ENCODE data around the gene CIC.

CIC gene

DNA sequence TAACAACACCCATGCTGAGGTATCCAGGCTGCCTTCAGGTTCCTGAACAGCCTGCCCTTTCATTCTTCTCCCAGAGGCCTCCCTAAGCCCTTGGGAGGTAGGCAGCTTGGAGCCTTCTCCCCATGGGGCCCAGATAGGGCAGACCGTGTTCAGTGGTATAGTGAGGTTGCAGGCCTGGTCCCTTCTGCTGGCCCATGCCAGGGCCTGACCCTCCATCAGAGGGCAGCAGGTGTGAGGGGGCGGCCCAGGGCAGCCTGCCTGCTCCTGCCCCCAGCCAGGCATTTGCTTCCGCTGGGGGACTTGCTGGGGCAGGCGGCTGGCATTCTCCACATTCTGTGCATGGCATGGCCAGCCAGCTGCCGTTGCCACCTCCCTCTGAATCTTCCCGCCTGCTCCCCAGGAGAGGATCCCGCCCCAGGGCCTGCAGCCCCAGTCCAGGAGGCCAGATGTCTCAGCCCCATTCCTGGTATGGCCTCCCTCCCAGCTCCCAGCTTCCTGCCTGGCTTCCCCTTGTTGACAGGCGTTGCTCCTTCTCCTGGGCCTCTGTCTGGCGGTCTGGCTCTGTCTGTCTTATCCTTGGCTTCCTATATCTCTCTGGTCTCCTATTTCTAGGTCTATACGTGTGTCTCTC lies 8.9 kb downstream of the CIC start:
- peak; percentile 10 for DNase-seq (ENCODE audit: low spot score)

DNA sequence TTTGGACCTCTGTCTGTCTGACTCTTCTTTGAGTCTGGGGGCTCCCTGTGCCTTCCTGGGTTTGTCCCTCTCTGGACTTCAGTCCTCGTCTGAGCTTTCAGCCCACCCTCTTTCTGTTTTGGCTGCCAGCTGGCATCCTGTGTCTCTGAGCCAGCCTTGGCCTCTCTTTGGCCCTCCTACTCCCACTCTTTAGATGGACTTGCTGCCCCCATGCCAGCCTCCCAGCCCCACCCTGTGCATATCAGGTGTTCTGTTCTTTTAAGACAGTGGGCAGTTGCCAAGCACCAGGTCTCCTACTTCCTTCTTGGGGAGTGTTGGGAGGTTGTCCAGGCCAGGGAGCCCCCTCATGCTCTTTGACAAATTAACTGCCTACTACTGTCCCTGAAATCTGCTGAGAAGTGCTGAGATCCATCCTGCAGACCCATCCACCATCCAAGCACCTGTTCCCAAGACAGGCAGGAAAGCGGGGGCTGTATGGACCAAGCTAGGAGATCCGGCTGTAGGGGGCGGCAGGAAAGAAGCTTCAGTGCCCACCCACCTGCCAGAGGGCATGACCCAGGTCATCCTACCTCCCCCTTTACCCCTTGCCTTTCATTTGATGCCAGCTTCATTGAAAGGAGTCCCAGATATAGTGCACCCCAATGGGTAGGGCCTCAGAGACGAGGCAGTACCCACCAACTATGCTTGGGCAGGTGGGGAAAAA lies 9.6 kb downstream of the CIC start:
- peak; percentile 7 for DNase-seq (ENCODE audit: low spot score)

DNA sequence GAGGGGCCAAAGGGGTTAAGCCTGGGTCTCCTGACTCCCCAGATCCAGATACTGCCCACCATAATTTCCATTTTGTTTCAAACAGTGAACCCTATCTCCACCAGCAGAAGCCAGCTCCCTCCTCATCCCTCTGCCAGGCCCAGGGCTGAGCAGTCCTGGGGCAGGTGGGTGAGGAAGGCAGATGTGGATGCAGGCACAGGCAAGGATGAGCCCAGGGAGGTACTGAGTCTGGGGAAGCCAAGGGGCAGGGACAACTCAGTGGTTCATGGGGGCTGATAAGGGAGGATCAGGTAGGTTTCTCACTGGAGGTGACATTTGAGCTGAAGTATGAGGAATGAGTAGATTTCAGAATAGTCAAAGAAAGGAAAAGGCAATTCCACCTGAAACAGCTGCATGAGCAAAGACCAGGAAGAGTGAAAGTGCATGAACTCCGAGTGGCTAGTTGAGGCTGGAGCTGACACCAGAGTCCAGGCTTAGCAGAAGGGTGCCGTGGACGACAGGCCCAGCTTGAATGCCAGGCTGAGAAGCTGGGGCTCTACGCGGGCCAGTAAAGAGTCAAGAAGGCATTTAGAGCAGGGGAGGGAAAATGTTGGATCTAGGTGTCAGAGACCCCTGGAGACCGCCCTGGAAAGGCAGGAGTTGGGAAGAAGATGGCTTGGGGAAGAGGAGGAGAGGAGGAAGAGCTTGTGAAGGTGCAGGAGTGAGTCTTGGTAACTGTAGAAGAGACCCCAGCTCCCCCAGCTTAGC lies 10.3 kb downstream of the CIC start:
- no peak for DNase-seq (ENCODE audit: low spot score)

DNA sequence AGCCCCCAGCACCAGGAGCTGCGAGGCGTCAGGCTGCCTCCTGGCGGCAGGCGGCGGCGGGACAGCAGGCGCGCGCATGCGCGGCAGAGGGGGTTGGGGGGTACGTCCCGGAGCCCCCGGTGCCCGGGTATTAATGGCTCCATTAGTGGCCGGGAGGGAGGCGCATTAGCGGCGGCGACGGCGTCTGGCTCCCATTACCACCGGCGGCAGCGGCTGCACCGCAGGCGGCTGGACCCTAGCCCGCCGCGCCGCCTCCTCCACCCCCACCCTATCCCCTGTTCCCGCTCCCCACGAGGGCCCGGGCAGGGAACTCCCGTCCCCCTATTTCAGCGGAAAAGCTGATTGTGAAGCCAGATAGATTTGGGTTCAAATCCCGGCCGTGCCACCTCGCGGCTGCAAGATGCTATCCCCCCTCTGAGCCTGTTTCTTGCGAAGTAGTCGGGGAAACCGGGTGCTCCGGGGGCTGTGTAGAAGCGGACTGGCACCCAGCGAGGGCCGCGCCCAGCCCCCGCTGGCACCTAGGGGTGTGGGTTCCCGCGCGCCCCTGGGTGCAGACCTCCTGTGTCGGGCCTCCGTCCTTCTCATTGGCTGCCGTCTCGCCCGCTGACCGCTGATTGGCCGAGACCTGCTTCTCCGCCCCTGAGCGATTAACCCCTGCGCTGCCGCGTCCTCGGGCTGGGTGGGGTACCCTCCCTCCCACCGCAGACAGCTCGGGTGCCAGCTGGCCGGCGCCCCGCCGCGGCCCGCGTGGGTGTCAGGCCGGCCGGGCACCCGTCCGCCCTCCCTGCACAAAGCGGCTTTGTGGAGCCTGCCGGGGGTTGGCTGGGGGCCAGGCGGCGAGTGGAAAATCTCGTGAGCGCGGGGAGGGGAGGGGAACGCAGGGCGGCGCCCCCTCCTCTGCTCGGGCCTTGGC lies 11.1 kb downstream of the CIC start:
- DNase-seq (ENCODE audit: low spot score): peak; percentile 97

DNA sequence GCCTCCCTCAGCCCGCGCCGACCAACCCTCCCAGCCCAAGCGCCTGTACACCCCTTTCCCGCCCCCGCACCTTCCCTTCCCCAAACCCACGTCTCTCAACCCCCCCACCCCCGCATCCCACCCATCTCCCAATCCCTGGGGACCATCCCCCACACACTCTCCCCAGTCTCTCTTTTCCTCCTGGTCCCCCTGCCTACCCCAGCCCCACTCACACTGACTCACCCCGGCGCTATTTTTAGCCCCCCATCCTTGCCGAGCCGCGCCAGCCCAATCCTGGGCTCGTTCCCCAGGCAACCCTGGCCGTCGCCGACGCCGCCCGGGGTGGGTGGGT lies 11.7 kb downstream of the CIC start:
- DNase-seq (ENCODE audit: low spot score): peak; percentile 66

DNA sequence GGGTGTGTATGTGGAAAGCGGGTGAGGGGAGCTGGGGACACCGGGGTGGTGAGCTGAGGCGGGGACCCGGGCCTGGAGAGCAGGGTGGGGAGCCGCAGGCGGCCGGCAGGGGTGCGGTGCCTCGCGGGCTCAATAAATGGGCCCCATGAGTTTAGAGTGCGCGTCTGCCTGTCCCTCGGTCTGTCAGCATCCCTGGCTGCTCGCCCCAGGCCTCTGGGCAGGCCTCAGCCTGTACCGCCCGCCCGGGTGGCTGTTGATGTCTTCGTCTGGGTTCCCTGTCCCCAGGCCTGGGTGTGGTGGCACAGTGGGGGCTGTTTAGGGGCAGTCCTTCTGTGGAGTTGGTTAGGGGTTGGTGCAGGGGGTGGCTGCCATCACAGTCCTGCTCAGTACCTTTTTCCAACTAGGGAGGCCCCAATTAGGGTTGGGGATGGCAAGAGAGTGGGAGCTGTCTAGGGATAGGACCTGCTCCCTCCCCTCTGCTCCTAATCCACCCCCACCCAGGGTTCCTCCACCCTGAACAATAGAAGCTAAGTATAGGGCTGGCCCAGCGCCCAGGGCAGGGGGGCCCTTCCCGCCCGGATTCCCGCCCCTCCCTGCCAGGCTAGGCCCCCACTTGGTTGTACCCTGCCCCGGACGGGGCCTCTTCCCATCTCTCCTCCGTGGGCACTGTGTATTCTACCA lies 12.2 kb downstream of the CIC start:
- peak; percentile 78 for DNase-seq (ENCODE audit: low spot score)

DNA sequence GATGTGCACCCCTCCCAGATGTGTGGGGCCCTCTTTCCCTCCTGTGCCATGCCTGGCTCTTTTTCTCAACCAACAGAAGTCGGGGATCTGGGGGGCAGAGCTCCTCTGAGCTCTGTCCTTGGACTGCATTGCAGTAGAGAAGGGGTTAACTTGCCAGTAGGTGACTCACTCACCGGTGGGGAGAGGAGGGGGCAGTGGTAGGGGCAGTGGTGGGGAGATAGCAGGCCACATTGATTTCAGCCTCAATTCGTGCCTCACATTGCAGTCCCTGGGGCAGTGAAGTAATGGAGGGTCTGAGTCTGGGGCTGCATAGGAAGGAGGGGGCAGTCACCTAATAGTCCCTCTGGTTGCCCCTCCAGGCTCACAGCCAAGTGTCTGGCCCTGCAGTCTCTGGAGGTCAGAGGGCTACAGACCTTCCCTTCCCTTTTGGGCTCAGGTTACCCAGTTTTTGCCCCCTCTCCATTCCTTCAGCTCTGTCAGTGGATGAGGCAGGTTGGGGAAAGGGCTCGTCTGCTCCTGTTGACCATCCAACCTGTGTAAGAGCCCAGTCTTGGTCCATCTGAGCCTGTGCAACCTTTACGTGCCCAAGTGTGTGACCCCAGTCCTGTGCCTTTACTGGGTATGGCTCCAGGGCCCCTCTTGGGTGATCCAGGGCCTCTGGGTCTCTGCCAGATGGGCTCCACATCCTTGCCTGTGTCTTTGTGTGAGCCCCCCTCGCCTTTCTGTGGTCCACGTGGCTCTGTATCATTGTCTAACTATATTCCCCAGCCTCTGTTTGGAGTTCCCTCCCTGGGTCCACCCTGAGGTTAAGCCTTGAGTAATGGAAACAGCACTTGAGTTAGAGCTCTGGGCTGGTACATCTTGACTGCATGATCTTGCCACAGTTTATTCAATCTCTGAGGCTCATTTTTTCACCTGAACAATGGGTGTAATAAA lies 13.0 kb downstream of the CIC start:
- DNase-seq (ENCODE audit: low spot score): peak; percentile 18

DNA sequence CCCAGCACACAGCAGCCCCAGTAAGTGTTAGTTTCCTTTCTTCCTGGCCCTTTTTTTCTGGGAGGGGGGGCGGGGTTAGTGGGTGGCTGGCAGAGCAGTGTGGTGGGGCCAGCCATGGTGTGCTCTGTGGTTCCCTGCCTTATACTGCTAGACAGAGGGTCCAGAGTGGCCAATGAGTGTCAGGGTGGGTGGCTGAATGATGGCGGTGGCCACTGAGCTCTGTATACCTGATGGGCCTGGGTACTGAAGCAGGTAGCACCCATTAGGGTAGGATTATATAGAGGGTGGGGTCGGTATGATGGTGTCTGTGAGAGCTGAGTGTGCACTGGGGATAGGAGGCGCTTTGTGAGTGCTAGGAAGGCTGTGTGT lies 13.8 kb downstream of the CIC start:
- DNase-seq (ENCODE audit: low spot score): no peak

DNA sequence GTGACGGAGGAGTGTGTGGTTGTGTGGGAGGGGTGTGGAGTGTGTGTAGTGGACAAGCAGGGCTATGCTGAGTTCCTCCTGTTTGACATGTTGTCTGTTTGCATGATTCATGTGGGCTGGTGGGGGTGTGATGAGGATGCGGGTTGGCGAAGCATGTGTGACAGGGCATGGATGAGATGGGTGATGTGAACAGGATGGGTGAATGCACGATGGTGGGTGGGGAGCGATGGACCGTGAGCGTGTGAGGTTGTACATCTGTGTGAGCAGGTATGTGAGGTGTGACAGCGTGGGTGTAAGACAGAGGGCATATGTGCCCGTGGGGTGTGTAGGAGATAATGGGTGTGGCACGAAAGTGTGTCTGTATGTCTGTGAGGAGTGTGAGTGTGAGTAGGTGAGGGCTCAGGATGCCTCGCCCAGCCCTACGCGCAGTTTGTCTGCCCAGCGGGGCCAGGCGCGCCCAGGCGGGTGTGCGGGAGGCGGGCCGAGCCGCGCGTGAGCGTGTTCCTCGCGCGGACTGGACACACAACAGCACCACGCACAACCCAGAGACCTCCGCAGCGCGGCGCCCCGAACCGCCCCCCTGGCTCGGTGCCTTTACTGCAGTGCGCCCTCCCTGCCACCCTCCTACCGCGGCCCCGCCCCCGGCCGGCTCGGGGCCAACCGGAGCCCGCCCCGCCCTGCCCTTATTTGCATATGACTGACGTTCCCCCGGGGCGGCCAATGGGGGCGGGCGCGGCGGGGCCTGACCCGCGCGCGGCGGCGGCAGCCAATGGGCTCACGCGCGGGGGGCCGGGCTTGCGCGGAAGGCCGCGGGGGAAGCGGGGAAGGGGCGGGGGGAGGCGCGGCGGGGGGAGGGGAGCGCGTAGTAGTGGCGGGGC lies 14.4 kb downstream of the CIC start:
- DNase-seq (ENCODE audit: low spot score): peak; percentile 95

DNA sequence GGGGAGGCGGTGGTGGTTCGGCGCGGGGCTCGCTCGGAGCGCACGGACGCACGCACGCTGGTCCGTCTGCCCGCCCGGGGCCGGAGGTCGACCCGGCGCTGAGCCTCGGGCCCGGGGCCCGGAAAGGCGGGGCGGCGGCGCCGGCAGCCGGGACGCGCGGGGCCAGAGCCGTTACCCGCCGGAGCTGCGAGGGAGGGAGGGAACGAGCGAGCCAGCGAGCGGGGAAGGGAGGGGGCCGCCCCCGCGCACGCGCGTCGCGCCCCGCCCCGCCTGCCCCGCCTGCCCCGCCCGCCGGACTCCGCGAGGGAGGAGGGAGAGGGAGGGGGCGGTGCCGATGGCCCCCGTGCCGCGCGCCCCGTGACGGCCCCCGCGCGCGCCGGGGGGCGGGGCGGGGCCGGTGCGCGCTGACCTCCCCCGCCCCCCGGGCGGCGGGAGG lies 15.0 kb downstream of the CIC start:
- peak; percentile 83 for DNase-seq (ENCODE audit: low spot score)

DNA sequence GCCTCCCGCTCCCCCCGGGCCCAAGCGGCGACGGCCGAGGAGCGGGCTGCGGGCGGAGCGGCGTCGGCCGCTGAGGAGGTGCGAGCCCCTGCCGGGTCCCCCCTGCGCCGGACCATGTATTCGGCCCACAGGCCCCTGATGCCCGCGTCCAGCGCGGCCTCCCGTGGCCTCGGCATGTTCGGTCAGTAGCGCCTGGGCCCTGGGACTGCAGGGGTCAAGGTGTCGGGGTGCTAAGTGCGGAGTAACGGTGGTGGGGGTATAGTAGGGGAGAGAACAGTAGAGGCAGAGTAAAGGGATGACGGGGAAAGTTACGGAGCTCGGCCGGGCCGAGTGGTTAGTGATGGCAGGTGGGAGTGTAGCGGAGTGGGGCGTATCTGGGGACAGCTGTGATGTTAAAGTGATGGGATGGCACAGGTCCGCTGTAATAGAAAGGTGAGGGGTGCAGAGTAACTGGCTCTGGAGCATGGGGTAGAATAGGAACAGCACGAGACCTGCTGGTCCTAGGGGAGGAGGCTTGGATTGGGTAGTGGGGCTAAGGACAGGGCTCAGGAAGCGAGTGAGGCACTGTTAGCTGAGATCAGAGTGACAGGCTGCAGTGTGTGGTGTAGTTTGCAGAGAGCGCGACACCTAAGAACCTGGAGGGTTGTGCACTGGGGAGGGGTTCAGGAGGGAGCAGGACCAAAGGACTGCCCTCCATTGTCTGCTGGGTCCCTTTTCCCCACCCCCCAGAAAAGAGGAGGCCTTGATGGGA lies 15.7 kb downstream of the CIC start:
- no peak for DNase-seq (ENCODE audit: low spot score)

DNA sequence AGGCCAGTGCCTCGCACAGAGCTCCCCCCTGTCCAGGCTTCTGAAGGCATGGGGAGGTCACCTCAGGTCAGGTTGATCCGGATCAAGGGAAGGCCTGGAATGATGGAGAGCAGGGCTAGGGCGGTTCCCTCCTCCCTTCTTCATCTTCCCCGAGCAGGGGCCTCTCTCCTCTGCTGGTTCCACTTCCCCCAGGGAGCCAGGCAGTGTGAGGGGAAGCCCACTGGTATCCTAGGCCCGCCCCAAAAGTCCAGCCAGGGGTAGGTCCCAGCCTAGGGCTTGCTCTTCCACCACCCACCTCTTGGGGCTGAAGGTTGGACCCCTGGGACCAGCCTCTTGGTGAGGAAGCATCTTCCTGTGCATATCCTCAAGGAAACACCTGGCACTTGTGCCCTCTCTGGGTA lies 16.5 kb downstream of the CIC start:
- no peak for DNase-seq (ENCODE audit: low spot score)

DNA sequence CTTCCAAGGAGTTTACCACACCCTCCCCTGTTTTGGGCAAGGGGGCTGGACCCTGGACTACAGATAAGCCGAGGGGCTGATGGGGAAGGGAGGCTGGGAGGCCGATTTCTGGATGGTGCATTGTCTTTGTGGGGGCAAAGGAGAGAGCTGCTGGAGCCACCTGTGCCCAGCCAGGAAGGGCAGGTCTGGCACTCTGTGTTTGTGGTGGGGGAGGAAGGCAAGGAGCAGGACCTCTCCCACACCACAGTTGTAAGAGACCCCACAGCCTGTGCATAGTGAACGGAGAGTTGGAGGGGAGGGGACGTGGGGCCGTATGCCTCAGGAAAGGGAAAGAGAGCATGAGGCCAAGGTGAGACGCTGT lies 16.9 kb downstream of the CIC start:
- DNase-seq (ENCODE audit: low spot score): no peak

DNA sequence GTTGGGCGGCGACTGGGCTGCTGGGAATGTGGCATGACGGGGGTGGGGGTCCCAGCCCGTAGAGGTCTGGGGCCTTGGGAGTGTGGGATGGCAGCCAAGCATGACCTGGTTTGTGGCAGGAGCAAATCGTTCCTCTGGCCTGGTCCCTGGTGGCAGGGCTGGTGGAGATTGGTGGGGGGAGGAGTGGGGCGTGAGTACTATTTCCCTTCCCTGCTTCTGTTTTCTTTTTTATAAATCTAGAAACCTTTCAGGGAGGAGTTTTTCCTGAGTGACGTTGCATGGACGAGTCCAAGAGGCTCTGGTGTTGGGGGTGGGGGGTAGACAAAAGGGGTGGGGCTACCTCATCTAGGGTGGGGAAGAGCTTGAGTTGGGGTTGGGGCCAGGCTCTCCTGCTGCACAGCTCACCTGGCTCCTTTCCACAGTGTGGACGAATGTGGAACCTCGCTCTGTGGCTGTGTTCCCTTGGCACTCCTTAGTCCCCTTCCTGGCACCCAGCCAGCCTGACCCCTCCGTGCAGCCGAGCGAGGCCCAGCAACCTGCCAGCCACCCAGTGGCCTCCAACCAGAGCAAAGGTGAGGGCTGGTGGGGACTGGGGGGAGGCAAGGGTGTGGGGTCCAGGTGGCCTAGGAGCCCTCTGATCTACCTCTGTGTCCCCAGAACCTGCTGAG lies 17.4 kb downstream of the CIC start:
- DNase-seq (ENCODE audit: low spot score): no peak

DNA sequence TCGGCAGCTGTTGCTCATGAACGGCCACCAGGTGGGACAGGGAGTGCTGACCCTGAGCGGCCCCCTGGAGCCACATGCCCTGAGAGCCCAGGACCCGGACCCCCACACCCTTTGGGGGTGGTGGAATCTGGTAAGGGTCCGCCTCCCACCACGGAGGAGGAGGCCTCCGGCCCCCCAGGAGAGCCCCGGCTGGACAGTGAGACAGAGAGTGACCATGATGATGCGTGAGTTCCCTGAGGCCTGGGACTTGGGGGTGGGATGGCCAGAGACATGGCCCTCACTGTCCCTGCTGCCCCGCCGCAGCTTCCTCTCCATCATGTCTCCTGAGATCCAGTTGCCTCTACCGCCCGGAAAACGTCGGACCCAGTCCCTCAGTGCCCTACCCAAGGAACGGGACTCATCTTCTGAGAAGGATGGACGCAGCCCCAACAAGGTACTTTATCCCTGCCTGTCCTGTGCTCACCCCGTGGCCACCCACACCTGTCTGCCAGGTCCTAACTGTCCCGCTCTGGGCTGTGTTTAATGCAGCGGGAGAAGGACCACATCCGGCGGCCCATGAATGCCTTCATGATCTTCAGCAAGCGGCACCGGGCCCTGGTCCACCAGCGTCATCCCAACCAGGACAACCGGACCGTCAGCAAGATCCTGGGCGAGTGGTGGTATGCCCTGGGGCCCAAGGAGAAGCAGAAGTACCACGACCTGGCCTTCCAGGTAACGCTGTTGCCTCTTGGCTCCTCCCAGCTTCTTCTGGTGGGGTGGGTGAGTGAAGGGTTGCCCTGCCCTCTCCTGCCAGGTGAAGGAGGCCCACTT lies 18.2 kb downstream of the CIC start:
- DNase-seq (ENCODE audit: low spot score): no peak

DNA sequence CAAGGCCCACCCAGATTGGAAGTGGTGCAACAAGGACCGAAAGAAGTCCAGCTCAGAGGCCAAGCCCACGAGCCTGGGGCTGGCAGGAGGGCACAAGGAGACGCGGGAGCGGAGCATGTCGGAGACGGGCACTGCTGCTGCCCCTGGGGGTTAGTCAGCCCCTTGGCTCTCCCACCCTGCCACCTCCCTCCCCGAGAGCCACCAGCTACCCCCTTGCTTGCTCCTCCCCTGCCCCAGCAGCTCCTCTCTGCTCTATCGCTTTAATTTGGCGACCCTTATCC lies 18.7 kb downstream of the CIC start:
- no peak for DNase-seq (ENCODE audit: low spot score)

DNA sequence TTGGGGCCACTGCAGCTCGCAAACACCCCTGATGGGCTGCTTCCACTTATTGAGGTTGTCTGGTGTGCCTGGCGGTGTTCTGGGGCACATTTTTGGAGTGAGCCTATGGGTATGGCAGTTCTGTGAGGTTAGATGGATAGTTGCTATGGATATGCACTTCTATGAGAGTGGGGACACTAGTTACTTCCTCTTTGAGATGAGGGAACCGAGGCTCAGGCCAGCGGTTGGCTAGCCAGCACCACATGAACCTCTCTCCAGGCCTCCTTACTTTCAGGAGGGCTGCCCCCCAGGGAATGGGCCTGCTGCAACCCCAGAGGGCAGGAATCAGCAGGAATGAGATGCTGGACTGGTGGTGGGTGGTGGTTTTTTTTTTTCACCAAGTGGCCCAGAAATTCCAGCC lies 19.3 kb downstream of the CIC start:
- DNase-seq (ENCODE audit: low spot score): no peak

Data from Ammon's horn (tissue), 1 donor.